ENCODE results near the gene AXIN2.
A peak's percentile ranks its signal among the peaks of the same experiment; 100 is the strongest.

AXIN2 gene

GRCh38 chr17:65576939-65577338 lies 15.5 kb upstream of the AXIN2 start:
- no peak for DNase-seq

- no peak for DNase-seq
Observed at GRCh38 chr17:65573282-65573602, 11.8 kb upstream of the AXIN2 start.

GRCh38 chr17:65572581-65573281 lies 11.3 kb upstream of the AXIN2 start:
- no peak for DNase-seq

- DNase-seq: no peak
Observed at GRCh38 chr17:65572186-65572580, 10.7 kb upstream of the AXIN2 start.

GRCh38 chr17:65568918-65569317 lies 7.5 kb upstream of the AXIN2 start:
- no peak for DNase-seq

GRCh38 chr17:65567566-65567965 lies 6.1 kb upstream of the AXIN2 start:
- no peak for DNase-seq

- no peak for DNase-seq
Observed at GRCh38 chr17:65565559-65565958, 4.1 kb upstream of the AXIN2 start.

- no peak for DNase-seq
Observed at GRCh38 chr17:65564793-65565192, 3.3 kb upstream of the AXIN2 start.

GRCh38 chr17:65562206-65562531 lies 721 bp upstream of the AXIN2 start:
- no peak for DNase-seq

GRCh38 chr17:65560628-65561451 lies 608 bp downstream of the AXIN2 start:
- peak; percentile 78 for DNase-seq

- peak; percentile 44 for DNase-seq
Observed at GRCh38 chr17:65559804-65560627, 1.4 kb downstream of the AXIN2 start.

GRCh38 chr17:65559461-65559803 lies 2.0 kb downstream of the AXIN2 start:
- no peak for DNase-seq

- DNase-seq: peak; percentile 38
Observed at GRCh38 chr17:65558683-65559460, 2.6 kb downstream of the AXIN2 start.

- DNase-seq: no peak
Observed at GRCh38 chr17:65558311-65558682, 3.2 kb downstream of the AXIN2 start.

GRCh38 chr17:65557349-65558310 lies 3.8 kb downstream of the AXIN2 start:
- DNase-seq: no peak

GRCh38 chr17:65556910-65557348 lies 4.5 kb downstream of the AXIN2 start:
- no peak for DNase-seq

GRCh38 chr17:65556014-65556909 lies 5.2 kb downstream of the AXIN2 start:
- DNase-seq: peak; percentile 98

GRCh38 chr17:65554553-65555223 lies 6.8 kb downstream of the AXIN2 start:
- DNase-seq: no peak

GRCh38 chr17:65553646-65554552 lies 7.5 kb downstream of the AXIN2 start:
- DNase-seq: no peak
